Left kidney (tissue), 2 donors: Measurements from ENCODE around the gene HEPHL1. TPM values are rescaled to one million over a fixed set of nuclear protein-coding genes. Genes with fewer than 3 reads are reported as not detected.

Experiments used
- DNase-seq: peaks from one replicate; pipeline ENCODE4 v3.0.0-alpha.2; 2013
- polyA plus RNA-seq: library from polyadenylated mRNA; unstranded; fragments of 120-200 nt; gene quantifications from one replicate; pipeline ENCODE4 v1.2.1, GENCODE V29; 2013; ENCODE audit not compliant: insufficient read length

HEPHL1 gene
- polyA plus RNA-seq, 1 donor: 0.33 TPM

- no peak for DNase-seq
Measured at GRCh38 chr11:94024547-94024946, 3.4 kb downstream of the HEPHL1 start.

GRCh38 chr11:94025690-94026394 lies 4.7 kb downstream of the HEPHL1 start:
- peak; percentile 51 for DNase-seq

- DNase-seq: no peak
Measured at GRCh38 chr11:94027210-94027609, 6.1 kb downstream of the HEPHL1 start.

GRCh38 chr11:94028436-94028835 lies 7.3 kb downstream of the HEPHL1 start:
- no peak for DNase-seq

GRCh38 chr11:94030059-94030458 lies 8.9 kb downstream of the HEPHL1 start:
- no peak for DNase-seq

GRCh38 chr11:94031625-94032024 lies 10.5 kb downstream of the HEPHL1 start:
- DNase-seq: no peak

GRCh38 chr11:94032066-94032465 lies 10.9 kb downstream of the HEPHL1 start:
- no peak for DNase-seq

- DNase-seq: no peak
Measured at GRCh38 chr11:94032725-94033124, 11.6 kb downstream of the HEPHL1 start.

- DNase-seq: no peak
Measured at GRCh38 chr11:94034207-94034606, 13.1 kb downstream of the HEPHL1 start.

- DNase-seq: no peak
Measured at GRCh38 chr11:94036096-94036495, 14.9 kb downstream of the HEPHL1 start.

GRCh38 chr11:94043241-94043640 lies 22.1 kb downstream of the HEPHL1 start:
- DNase-seq: no peak

GRCh38 chr11:94046796-94047195 lies 25.6 kb downstream of the HEPHL1 start:
- no peak for DNase-seq

- DNase-seq: no peak
Measured at GRCh38 chr11:94048032-94048709, 27.0 kb downstream of the HEPHL1 start.

GRCh38 chr11:94049351-94049750 lies 28.2 kb downstream of the HEPHL1 start:
- no peak for DNase-seq

- DNase-seq: no peak
Measured at GRCh38 chr11:94058630-94059029, 37.5 kb downstream of the HEPHL1 start.

GRCh38 chr11:94059065-94059464 lies 37.9 kb downstream of the HEPHL1 start:
- DNase-seq: no peak

GRCh38 chr11:94060401-94060800 lies 39.2 kb downstream of the HEPHL1 start:
- no peak for DNase-seq

- DNase-seq: no peak
Measured at GRCh38 chr11:94062360-94062759, 41.2 kb downstream of the HEPHL1 start.

- DNase-seq: peak; percentile 8
Measured at GRCh38 chr11:94066901-94067429, 45.8 kb downstream of the HEPHL1 start.

- no peak for DNase-seq
Measured at GRCh38 chr11:94068764-94069163, 47.6 kb downstream of the HEPHL1 start.

GRCh38 chr11:94077552-94078293 lies 56.6 kb downstream of the HEPHL1 start:
- DNase-seq: no peak

- DNase-seq: no peak
Measured at GRCh38 chr11:94084164-94084563, 63.0 kb downstream of the HEPHL1 start.

- DNase-seq: no peak
Measured at GRCh38 chr11:94088906-94089305, 67.8 kb downstream of the HEPHL1 start.
